HG03558 (cell line): ENCODE data around the gene SEZ6.

Source experiments
- ATAC-seq: cut with Tn5 transposase; IDR thresholded peaks from one replicate; pipeline ENCODE4 v1.9.1; 2021; ENCODE audit warnings: moderate number of reproducible peaks; ENCODE audit not compliant: unreplicated experiment; ENCODE audit errors: extremely low read depth

The SEZ6 gene

GRCh38 chr17:28960256-28961061, 45.4 kb downstream of the SEZ6 start:
- ATAC-seq = no peak

- ATAC-seq = no peak
Observed at GRCh38 chr17:28959471-28959871, 46.4 kb downstream of the SEZ6 start.

- no peak for ATAC-seq
Observed at GRCh38 chr17:28958820-28959455, 46.9 kb downstream of the SEZ6 start.

GRCh38 chr17:28957992-28958355, 47.9 kb downstream of the SEZ6 start:
- ATAC-seq = no peak

- no peak for ATAC-seq
Observed at GRCh38 chr17:28957277-28957991, 48.4 kb downstream of the SEZ6 start.

GRCh38 chr17:28956861-28957260, 49.0 kb downstream of the SEZ6 start:
- ATAC-seq = no peak

GRCh38 chr17:28956112-28956511, 49.7 kb downstream of the SEZ6 start:
- no peak for ATAC-seq

GRCh38 chr17:28955408-28955807, 50.4 kb downstream of the SEZ6 start:
- ATAC-seq = no peak

GRCh38 chr17:28954886-28955285, 50.9 kb downstream of the SEZ6 start:
- ATAC-seq = no peak

- ATAC-seq = no peak
Observed at GRCh38 chr17:28953444-28954118, 52.3 kb downstream of the SEZ6 start.

- peak; percentile 32 for ATAC-seq
Observed at GRCh38 chr17:28951991-28952975, 53.5 kb downstream of the SEZ6 start.

GRCh38 chr17:28951428-28951990, 54.3 kb downstream of the SEZ6 start, which contains the start of gene PHF12:
TSS of gene PHF12 (minus strand) at chr17:28951518. CDS start at chr17:28950960, 558 bp downstream.
- ATAC-seq = peak; percentile 40

- ATAC-seq = no peak
Observed at GRCh38 chr17:28950752-28951427, 54.9 kb downstream of the SEZ6 start.

GRCh38 chr17:28950017-28950751, 55.6 kb downstream of the SEZ6 start:
- no peak for ATAC-seq

- no peak for ATAC-seq
Observed at GRCh38 chr17:28949185-28950016, 56.4 kb downstream of the SEZ6 start.

- ATAC-seq = no peak
Observed at GRCh38 chr17:28948873-28949184, 57.0 kb downstream of the SEZ6 start.

GRCh38 chr17:28948342-28948741, 57.5 kb downstream of the SEZ6 start:
- ATAC-seq = no peak
